DMS153 treated with DMSO at 0.1 percent for 48 hours (cell line): ENCODE results near the gene BTRC.
"Not testable (repeated sequence)": the region's sequence is repeated elsewhere in the genome, so short reads cannot be mapped to it uniquely, and the experiment has no call there.

Experiments used
- DNase-seq: peaks from one replicate; lab custom pipeline; 2025; ENCODE audit not compliant: unreplicated experiment; lab: John Stamatoyannopoulos, UW

The BTRC gene

GRCh38 chr10:101341438-101341837 is 12.5 kb upstream of the BTRC start:
- no peak for DNase-seq

- DNase-seq: no peak
Observed at GRCh38 chr10:101346177-101346576, 7.8 kb upstream of the BTRC start.

- no peak for DNase-seq
Observed at GRCh38 chr10:101351017-101351416, 2.9 kb upstream of the BTRC start.

- no peak for DNase-seq
Observed at GRCh38 chr10:101351477-101351876, 2.5 kb upstream of the BTRC start.

- DNase-seq: not testable (repeated sequence)
Observed at GRCh38 chr10:101352857-101353256, 1.1 kb upstream of the BTRC start.

- DNase-seq: peak; percentile 20
Observed at GRCh38 chr10:101354328-101355071, 535 bp downstream of the BTRC start.

- no peak for DNase-seq
Observed at GRCh38 chr10:101355072-101355706, 1.2 kb downstream of the BTRC start.

- DNase-seq: no peak
Observed at GRCh38 chr10:101356132-101356531, 2.2 kb downstream of the BTRC start.

- no peak for DNase-seq
Observed at GRCh38 chr10:101357958-101358357, 4.0 kb downstream of the BTRC start.

- DNase-seq: no peak
Observed at GRCh38 chr10:101358706-101359300, 4.8 kb downstream of the BTRC start.

- DNase-seq: not testable (repeated sequence)
Observed at GRCh38 chr10:101360090-101360489, 6.1 kb downstream of the BTRC start.

GRCh38 chr10:101360841-101361240 is 6.9 kb downstream of the BTRC start:
- DNase-seq: not testable (repeated sequence)

GRCh38 chr10:101363850-101364400 is 10.0 kb downstream of the BTRC start:
- no peak for DNase-seq

GRCh38 chr10:101364721-101365120 is 10.8 kb downstream of the BTRC start:
- no peak for DNase-seq

- no peak for DNase-seq
Observed at GRCh38 chr10:101367569-101368453, 13.8 kb downstream of the BTRC start.

- no peak for DNase-seq
Observed at GRCh38 chr10:101373063-101373462, 19.1 kb downstream of the BTRC start.

- not testable (repeated sequence) for DNase-seq
Observed at GRCh38 chr10:101373993-101374392, 20.0 kb downstream of the BTRC start.

- DNase-seq: no peak
Observed at GRCh38 chr10:101375076-101375475, 21.1 kb downstream of the BTRC start.

- DNase-seq: no peak
Observed at GRCh38 chr10:101379663-101380352, 25.8 kb downstream of the BTRC start.

- DNase-seq: no peak
Observed at GRCh38 chr10:101380353-101381017, 26.5 kb downstream of the BTRC start.
